Keratinocyte (primary cell): ENCODE results near the gene STOML3.

Experiments
- EZH2 ChIP-seq: IDR thresholded peaks from one replicate; pipeline ENCODE4 v1.6.1; 2012; ENCODE audit warnings: inconsistent platforms, mild to moderate bottlenecking, low read length, moderate library complexity
- TF ChIP-seq, protein P1 (sequence below), 3 experiments: IDR thresholded peaks in 1 of 3; conservative IDR thresholded peaks in 1 of 3; optimal IDR thresholded peaks in 1 of 3; 2 replicates in 2 of 3; 3 replicates in 1 of 3; pipeline versions ENCODE3 to v1.5.1; 2011; ENCODE audit warnings: low read length in 3 of 3, mild to moderate bottlenecking in 3 of 3, moderate library complexity in 2 of 3, control low read depth in 1 of 3, inconsistent platforms in 1 of 3; ENCODE audit not compliant: insufficient read depth in 2 of 3; ENCODE audit errors: extremely low read depth in 1 of 3

DNA sequence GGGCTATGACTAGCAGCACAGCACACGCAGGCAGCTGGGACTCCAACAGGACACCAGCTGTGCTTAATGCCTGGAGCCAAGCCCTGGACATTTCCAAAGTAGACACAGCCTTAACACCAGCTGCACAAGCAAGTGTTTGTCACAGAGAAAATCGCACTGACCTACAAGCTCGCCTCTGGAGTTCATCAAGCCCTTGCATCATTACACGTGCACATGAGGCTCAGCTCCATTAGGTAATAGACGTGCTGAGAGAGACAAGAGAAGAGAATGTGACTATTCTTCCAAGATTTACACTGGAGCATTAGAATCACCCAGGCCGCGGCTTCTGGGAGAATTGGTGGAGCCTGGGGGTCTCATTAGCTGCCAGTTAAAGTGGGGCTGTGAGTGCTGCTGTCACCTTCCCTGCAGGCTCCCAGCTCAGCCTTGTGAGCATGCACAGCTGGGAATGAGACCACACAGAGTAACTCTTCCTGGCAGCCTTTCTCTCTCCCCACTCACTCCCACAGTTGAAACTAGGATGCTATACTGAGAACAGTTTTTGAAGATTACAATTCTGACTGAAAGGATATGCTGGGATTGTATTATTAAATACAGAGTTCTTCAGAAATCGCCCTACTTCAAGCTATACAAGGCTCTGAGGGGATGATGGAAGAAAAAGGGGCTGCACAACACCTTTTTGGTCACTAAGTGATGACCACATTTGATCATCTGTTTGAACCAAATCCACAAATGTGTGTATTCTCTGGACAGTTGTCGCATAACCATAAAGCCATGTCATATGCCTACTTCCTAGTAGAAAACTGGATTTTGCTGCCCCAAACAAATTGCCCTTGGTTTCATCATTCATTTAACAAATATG is 10.5 kb downstream of the STOML3 start:
- TF ChIP-seq, protein P1, sequence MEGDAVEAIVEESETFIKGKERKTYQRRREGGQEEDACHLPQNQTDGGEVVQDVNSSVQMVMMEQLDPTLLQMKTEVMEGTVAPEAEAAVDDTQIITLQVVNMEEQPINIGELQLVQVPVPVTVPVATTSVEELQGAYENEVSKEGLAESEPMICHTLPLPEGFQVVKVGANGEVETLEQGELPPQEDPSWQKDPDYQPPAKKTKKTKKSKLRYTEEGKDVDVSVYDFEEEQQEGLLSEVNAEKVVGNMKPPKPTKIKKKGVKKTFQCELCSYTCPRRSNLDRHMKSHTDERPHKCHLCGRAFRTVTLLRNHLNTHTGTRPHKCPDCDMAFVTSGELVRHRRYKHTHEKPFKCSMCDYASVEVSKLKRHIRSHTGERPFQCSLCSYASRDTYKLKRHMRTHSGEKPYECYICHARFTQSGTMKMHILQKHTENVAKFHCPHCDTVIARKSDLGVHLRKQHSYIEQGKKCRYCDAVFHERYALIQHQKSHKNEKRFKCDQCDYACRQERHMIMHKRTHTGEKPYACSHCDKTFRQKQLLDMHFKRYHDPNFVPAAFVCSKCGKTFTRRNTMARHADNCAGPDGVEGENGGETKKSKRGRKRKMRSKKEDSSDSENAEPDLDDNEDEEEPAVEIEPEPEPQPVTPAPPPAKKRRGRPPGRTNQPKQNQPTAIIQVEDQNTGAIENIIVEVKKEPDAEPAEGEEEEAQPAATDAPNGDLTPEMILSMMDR (optimal IDR thresholded peaks at IDR 0.05 in 1 of 3, IDR thresholded peaks at IDR 0.05 in 1 of 3, conservative IDR thresholded peaks at IDR 0.05 in 1 of 3; ENCODE audit: extremely low read depth in 1 of 3, insufficient read depth in 2 of 3, low read length in 3 of 3): no peak
- no peak for TF ChIP-seq EZH2
